Activated T-helper 17 cell treated with anti-CD3 and anti-CD28 coated beads, Interleukin-2, amount 50 U/mL, for 72 hours (primary cell): Measurements from ENCODE around the gene DOK6. TPM values are rescaled to one million over a fixed set of nuclear protein-coding genes. Genes with fewer than 3 reads are reported as not detected.
"Not testable (repeated sequence)": the region's sequence is repeated elsewhere in the genome, so short reads cannot be mapped to it uniquely, and the experiment has no call there.

Experiments used
- ATAC-seq: fragments of 150-1000 bp; cut with Tn5 transposase; replicated peaks from 2 replicates; pipeline ENCODE4 v1.10.0; 2021; ENCODE audit warnings: mild to moderate bottlenecking, moderate library complexity
- H3K27ac Mint-ChIP-seq: one replicate; pipeline ENCODE4 v1.8.0; 2022; ENCODE audit warnings: mixed read lengths
- H3K27me3 Mint-ChIP-seq: one replicate; pipeline ENCODE4 v1.8.0; 2022; ENCODE audit warnings: mixed read lengths
- H3K36me3 Mint-ChIP-seq: one replicate; pipeline ENCODE4 v1.8.0; 2022; ENCODE audit warnings: low read depth, mild to moderate bottlenecking, mixed read lengths
- H3K4me1 Mint-ChIP-seq: one replicate; pipeline ENCODE4 v1.8.0; 2022; ENCODE audit warnings: mixed read lengths
- H3K4me3 Mint-ChIP-seq: one replicate; pipeline ENCODE4 v1.8.0; 2022; ENCODE audit warnings: mild to moderate bottlenecking, mixed read lengths
- H3K9me3 Mint-ChIP-seq: one replicate; pipeline ENCODE4 v1.8.0; 2022; ENCODE audit warnings: mixed read lengths
- total RNA-seq, 2 donors: library from RNA; stranded (reverse); gene quantifications; one replicate each; pipeline ENCODE4 v1.2.3, GENCODE V29; 2022

Gene DOK6
- total RNA-seq, 2 donors from 2014 or later = not detected

DNA sequence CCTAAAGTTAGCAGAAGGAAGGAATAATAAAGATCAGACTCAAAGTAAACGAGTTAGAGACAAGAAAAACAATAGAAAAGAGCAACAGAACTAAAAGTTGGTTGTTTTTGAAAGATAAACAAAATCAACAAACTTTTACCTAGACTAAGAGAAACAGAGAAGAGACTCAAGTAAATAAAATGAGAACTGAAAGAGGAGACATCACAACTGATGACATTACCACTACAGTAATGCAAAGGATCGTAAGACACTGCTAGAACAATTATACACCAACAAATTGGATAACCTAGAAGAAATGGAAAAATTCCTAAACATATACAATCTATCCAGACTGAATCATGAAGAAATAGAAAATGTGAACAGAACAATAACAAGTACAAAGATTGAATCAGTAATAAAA, 407.7 kb downstream of the DOK6 start:
- ATAC-seq = no peak
- Mint-ChIP-seq H3K9me3 (no peaks in the 10 kb centered on the region), H3K36me3 (peaks cover 25% of the 10 kb centered on the region), H3K27me3 (no peaks in the 10 kb centered on the region), H3K4me3 (no peak overlapping the region), H3K4me1 (peaks cover 4% of the 10 kb centered on the region), H3K27ac (no peak overlapping the region)

GRCh38 chr18:69813559-69813958, 412.9 kb downstream of the DOK6 start:
- peaks cover 4% of the 10 kb centered on the region for H3K4me1 Mint-ChIP-seq
- no peaks in the 10 kb centered on the region for H3K9me3 Mint-ChIP-seq
- H3K4me3 Mint-ChIP-seq = no peak overlapping the region
- H3K36me3 Mint-ChIP-seq = peaks cover 36% of the 10 kb centered on the region
- ATAC-seq = no peak
- H3K27ac Mint-ChIP-seq = no peak overlapping the region
- H3K27me3 Mint-ChIP-seq = no peaks in the 10 kb centered on the region

DNA sequence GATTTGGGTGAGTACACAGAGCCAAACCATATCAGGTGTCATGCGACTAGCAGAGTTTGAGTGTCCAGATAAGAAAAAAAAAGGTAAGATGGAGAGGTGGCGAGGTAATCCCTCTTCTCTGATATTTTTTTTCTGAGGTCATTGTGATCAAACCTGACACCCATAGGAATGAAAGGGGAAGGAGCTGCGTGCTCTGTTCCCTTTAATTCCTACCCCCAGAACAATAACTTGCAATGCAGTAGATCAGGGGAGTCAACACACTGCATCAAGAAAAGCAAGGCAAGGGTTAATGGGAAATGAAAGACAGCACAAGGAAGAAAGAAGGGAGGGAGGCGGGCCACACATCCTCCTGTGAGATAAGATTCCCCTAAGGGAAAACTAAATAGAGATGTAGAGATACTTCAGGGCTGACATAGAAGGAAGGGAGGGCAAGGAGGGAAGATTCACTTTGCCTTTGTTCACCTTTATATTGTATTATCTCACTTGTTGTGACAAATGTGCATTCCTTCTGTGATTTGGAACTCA, 414.2 kb downstream of the DOK6 start:
- ATAC-seq = no peak
- no peaks in the 10 kb centered on the region for H3K9me3 Mint-ChIP-seq
- no peak overlapping the region for H3K4me3 Mint-ChIP-seq
- H3K27me3 Mint-ChIP-seq = no peaks in the 10 kb centered on the region
- no peak overlapping the region for H3K27ac Mint-ChIP-seq
- peaks cover 3% of the 10 kb centered on the region for H3K4me1 Mint-ChIP-seq
- peaks cover 40% of the 10 kb centered on the region for H3K36me3 Mint-ChIP-seq

DNA sequence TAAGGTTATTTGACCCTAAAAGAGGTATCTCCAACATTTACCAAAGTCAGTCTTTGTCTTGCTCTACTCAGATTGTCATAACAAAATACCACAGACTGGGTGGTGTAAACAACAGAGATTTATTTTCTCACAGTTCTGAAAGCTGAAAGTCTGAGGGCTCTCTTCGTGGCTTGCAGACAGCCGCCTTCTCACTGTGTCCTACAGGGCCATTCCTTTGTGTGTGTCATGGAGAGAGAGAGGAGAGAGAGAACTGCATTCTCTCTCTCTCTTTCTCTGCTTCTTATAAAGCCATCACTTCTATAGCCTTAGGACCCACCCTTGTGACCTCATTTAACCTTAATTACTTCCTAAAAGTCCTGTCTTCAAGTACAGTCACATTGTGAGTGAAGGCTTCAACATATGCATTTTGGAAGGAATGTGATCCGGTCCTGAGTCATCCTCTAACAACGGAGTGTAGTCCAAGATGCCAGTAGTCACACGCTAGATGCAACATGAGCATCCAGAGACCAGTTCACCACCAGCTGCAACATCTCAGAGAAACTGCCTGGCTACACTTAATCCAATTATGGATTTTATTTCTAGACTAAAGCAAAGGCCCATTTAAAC, 416.8 kb downstream of the DOK6 start:
- H3K9me3 Mint-ChIP-seq = no peaks in the 10 kb centered on the region
- no peak overlapping the region for H3K4me3 Mint-ChIP-seq
- no peak for ATAC-seq
- H3K36me3 Mint-ChIP-seq = peaks cover 44% of the 10 kb centered on the region
- no peaks in the 10 kb centered on the region for H3K4me1 Mint-ChIP-seq
- H3K27me3 Mint-ChIP-seq = no peaks in the 10 kb centered on the region
- no peak overlapping the region for H3K27ac Mint-ChIP-seq

DNA sequence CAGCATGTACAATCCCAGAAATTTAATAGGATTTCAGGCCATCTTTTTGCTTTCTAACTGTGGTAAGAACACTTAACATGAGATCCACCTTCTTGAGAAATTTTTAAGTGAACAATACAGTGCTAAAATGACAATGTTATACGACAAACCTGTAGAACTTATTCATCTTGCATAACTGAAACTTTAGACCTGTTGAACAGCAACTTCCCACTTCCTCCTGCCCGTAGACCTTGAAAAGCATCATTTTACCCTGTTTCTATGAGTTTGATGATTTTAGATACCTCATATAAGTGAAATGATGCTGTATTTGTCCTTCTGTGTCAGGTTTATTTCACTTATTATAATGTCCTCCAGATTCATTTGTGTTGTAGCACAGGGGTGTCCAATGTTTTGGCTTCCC, 418.8 kb downstream of the DOK6 start:
- H3K27me3 Mint-ChIP-seq = no peaks in the 10 kb centered on the region
- no peak overlapping the region for H3K4me3 Mint-ChIP-seq
- peaks cover 5% of the 10 kb centered on the region for H3K9me3 Mint-ChIP-seq
- no peaks in the 10 kb centered on the region for H3K4me1 Mint-ChIP-seq
- H3K36me3 Mint-ChIP-seq = peaks cover 40% of the 10 kb centered on the region
- ATAC-seq = no peak
- H3K27ac Mint-ChIP-seq = no peak overlapping the region

DNA sequence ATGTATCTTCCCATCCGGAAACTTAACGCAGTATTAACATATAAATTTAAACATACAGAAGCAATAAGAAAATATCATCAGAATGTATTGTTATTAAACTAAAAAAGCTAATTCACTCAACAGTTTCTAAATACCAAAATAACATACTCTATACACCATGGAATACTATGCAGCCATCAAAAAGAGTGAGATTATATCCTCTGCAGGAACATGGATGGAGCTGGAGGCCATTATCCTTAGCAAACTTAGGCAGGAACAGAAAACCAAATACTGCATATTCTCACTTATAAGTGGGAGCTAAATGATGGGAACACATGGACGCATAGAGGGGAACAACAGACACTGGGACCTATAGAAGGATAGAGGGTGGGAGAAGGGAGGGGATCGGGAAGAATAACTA, 419.9 kb downstream of the DOK6 start:
- no peak for ATAC-seq
- no peak overlapping the region for H3K27ac Mint-ChIP-seq
- no peaks in the 10 kb centered on the region for H3K4me1 Mint-ChIP-seq
- no peaks in the 10 kb centered on the region for H3K27me3 Mint-ChIP-seq
- peaks cover 5% of the 10 kb centered on the region for H3K9me3 Mint-ChIP-seq
- peaks cover 38% of the 10 kb centered on the region for H3K36me3 Mint-ChIP-seq
- H3K4me3 Mint-ChIP-seq = no peak overlapping the region

DNA sequence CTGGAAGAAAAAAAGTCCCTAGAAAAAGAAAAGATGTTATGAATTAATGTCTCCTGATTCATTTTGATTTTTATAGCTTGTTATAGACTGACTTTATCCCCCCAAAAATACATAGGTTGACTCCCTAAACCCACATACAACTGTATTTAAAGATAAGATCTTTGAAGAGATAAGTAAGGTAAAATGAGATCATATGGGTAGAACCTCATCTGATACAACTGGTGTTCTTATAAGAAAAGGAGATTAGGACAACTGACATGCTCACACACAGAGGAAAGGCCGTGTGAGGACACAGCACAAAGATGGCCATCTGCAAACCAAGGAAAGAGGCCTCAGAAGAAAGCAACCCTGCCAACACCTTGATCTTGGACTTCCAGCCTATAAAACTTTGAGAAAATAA, 429.5 kb downstream of the DOK6 start:
- Mint-ChIP-seq H3K27ac (no peak overlapping the region), H3K36me3 (peaks cover 65% of the 10 kb centered on the region), H3K27me3 (no peaks in the 10 kb centered on the region), H3K4me1 (no peaks in the 10 kb centered on the region), H3K9me3 (no peaks in the 10 kb centered on the region), H3K4me3 (no peak overlapping the region)
- ATAC-seq = no peak

GRCh38 chr18:69834980-69835379, 434.3 kb downstream of the DOK6 start:
- H3K4me3 Mint-ChIP-seq, H3K27ac Mint-ChIP-seq, H3K4me1 Mint-ChIP-seq, H3K27me3 Mint-ChIP-seq, H3K9me3 Mint-ChIP-seq, ATAC-seq: not testable (repeated sequence)
- H3K36me3 Mint-ChIP-seq = peaks cover 71% of the 10 kb centered on the region

- H3K4me3 Mint-ChIP-seq = no peak overlapping the region
- H3K36me3 Mint-ChIP-seq = peaks cover 42% of the 10 kb centered on the region
- no peaks in the 10 kb centered on the region for H3K27me3 Mint-ChIP-seq
- no peaks in the 10 kb centered on the region for H3K4me1 Mint-ChIP-seq
- no peak overlapping the region for H3K27ac Mint-ChIP-seq
- ATAC-seq = no peak
- no peaks in the 10 kb centered on the region for H3K9me3 Mint-ChIP-seq
Observed at GRCh38 chr18:69838003-69838402, 437.3 kb downstream of the DOK6 start.

GRCh38 chr18:69838620-69839411, 438.1 kb downstream of the DOK6 start:
- no peaks in the 10 kb centered on the region for H3K9me3 Mint-ChIP-seq
- H3K4me1 Mint-ChIP-seq = no peaks in the 10 kb centered on the region
- H3K27ac Mint-ChIP-seq = peak overlapping the region; percentile 54
- no peak overlapping the region for H3K4me3 Mint-ChIP-seq
- peaks cover 34% of the 10 kb centered on the region for H3K36me3 Mint-ChIP-seq
- peak; percentile 96 for ATAC-seq
- no peaks in the 10 kb centered on the region for H3K27me3 Mint-ChIP-seq

- Mint-ChIP-seq H3K4me1 (no peaks in the 10 kb centered on the region), H3K9me3 (no peaks in the 10 kb centered on the region), H3K36me3 (peaks cover 28% of the 10 kb centered on the region), H3K27me3 (no peaks in the 10 kb centered on the region), H3K27ac (no peak overlapping the region), H3K4me3 (no peak overlapping the region)
- ATAC-seq = no peak
Observed at GRCh38 chr18:69839497-69839896, 438.8 kb downstream of the DOK6 start.

DNA sequence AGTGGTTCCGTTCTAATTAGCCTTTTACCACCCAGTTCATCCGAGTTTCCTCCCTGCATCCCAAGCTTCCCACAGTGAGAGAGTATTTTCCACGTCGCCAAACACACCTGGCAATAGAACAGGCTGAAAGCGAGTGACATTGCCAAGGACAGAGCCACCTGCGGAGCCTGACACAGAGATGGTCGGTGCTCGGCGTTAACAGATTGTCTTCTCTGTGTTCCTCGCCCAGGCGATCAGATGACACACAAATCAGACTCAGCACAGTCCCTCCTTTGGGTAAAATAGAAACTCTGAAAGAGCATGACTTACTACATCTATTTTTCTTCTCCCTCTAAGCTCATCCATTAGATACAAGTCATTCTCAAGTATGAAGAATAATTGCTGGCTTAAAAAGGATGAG, 439.3 kb downstream of the DOK6 start:
- peaks cover 23% of the 10 kb centered on the region for H3K36me3 Mint-ChIP-seq
- H3K27me3 Mint-ChIP-seq = no peaks in the 10 kb centered on the region
- no peak overlapping the region for H3K27ac Mint-ChIP-seq
- ATAC-seq = no peak
- H3K4me1 Mint-ChIP-seq = no peaks in the 10 kb centered on the region
- H3K9me3 Mint-ChIP-seq = no peaks in the 10 kb centered on the region
- H3K4me3 Mint-ChIP-seq = no peak overlapping the region

DNA sequence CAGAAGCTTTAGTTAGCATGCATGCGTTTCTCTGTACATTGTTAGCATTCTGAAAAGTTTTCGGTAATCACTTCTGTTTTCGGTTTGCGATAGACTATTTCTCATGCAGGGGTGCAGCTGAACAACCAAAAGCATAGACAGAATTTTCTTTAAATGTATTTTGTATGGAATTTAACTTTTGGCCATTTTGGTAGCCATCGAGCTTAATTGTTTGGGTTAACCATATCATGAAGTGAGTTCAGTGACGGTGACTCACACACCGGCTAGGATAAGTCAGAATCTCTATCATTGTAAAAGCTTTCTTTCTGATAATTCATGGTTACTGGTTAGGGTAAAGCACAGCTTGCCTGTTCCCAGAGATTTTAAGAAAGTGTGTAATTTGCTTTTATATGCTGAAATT, 439.8 kb downstream of the DOK6 start:
- no peaks in the 10 kb centered on the region for H3K4me1 Mint-ChIP-seq
- H3K4me3 Mint-ChIP-seq = no peak overlapping the region
- no peaks in the 10 kb centered on the region for H3K27me3 Mint-ChIP-seq
- H3K27ac Mint-ChIP-seq = no peak overlapping the region
- peaks cover 19% of the 10 kb centered on the region for H3K36me3 Mint-ChIP-seq
- no peaks in the 10 kb centered on the region for H3K9me3 Mint-ChIP-seq
- no peak for ATAC-seq

GRCh38 chr18:69841117-69841516, 440.4 kb downstream of the DOK6 start:
- H3K27me3 Mint-ChIP-seq = no peaks in the 10 kb centered on the region
- H3K4me3 Mint-ChIP-seq = no peak overlapping the region
- no peak for ATAC-seq
- no peaks in the 10 kb centered on the region for H3K9me3 Mint-ChIP-seq
- H3K27ac Mint-ChIP-seq = no peak overlapping the region
- no peaks in the 10 kb centered on the region for H3K4me1 Mint-ChIP-seq
- peaks cover 12% of the 10 kb centered on the region for H3K36me3 Mint-ChIP-seq

DNA sequence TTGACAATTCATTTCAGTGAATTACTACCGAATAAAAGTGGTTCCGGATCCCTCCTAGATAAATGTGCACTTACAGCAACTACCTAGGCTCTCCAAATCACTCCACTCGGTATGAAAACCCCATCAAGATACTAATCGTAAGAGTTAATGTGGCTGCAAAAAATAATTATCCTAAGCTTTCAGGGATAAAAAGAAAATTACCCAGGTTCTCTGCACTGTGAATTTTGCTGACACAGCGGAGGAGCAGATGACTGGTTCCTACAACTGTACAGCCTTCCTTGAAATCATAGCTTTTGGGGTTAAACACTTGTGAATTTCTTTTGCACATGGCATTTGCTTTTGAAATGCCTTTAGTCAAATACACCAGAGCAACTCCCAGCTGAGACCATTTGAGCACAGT, 442.3 kb downstream of the DOK6 start:
- ATAC-seq = no peak
- Mint-ChIP-seq H3K4me1 (no peaks in the 10 kb centered on the region), H3K9me3 (no peaks in the 10 kb centered on the region), H3K4me3 (no peak overlapping the region), H3K27ac (no peak overlapping the region), H3K36me3 (no peaks in the 10 kb centered on the region), H3K27me3 (no peaks in the 10 kb centered on the region)
